ENCODE measurements around the gene ZSWIM1.

GRCh38 chr20:45897289-45897688 lies 16.3 kb downstream of the ZSWIM1 start:
- no peak for TF ChIP-seq EZH2 (IDR thresholded peaks at IDR 0.05; ENCODE audit: insufficient read depth, poor library complexity, severe bottlenecking)
- no peak for TF ChIP-seq EZH2phosphoT487 (IDR thresholded peaks at IDR 0.05; ENCODE audit: insufficient read depth, low read depth)

Measured in GM23248 (cell line).